Loucy (cell line): ENCODE data around the gene PAK1.

Source experiments
- CTCF ChIP-seq: fragments of 200-600 bp; sonication (generic); conservative IDR thresholded peaks from 2 replicates; pipeline ENCODE4 v1.5.1; 2014; ENCODE audit warnings: mild to moderate bottlenecking, antibody characterized with exemption, low read length
- EZH2phosphoT487 ChIP-seq: fragments of 200-600 bp; IDR thresholded peaks from 2 replicates; pipeline ENCODE4 v1.6.1; 2018; ENCODE audit warnings: antibody characterized with exemption, mild to moderate bottlenecking, moderate library complexity, borderline replicate concordance

DNA sequence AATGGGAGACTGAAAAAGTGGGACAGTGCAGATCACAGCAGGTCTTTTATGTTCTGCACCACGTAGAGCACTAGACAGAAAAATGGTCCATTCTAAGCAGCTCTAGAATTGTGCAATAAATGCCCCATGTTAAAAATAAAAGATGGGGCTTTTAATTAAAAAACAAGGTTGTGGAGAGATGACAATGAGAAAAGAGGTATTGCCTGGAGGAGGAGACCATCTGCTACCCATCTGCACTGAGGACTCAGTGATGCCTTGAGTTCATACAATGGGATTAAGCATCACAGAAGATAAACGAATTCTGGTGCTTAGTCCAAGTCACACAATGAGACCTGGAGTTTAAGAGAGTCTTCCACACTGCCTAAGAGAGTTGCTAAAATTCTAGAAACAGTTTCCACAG lies 73.6 kb downstream of the PAK1 start:
- TF ChIP-seq CTCF (no peak), EZH2phosphoT487 (no peak)
